Hematopoietic multipotent progenitor cell treated with erythropoietin and hydrocortisone succinate and interleukin-3 and kit ligand, for 8 days (in vitro differentiated cells): ENCODE measurements around the gene LOC101059915.
"Not testable (repeated sequence)": the region's sequence is repeated elsewhere in the genome, so short reads cannot be mapped to it uniquely, and the experiment has no call there.

Source experiments
- DNase-seq: peaks from one replicate; pipeline ENCODE4 v3.0.0-alpha.2; 2015

The LOC101059915 gene

GRCh38 chrX:71676068-71676795 lies 8.9 kb downstream of the LOC101059915 start:
- not testable (repeated sequence) for DNase-seq

GRCh38 chrX:71677195-71677594 lies 9.8 kb downstream of the LOC101059915 start:
- DNase-seq = not testable (repeated sequence)

- DNase-seq = no peak
These were observed 12.3 kb downstream of the LOC101059915 start for GRCh38 chrX:71679575-71680207.

GRCh38 chrX:71696641-71697465 lies 29.5 kb downstream of the LOC101059915 start:
- DNase-seq = not testable (repeated sequence)

- DNase-seq = not testable (repeated sequence)
These were observed 30.3 kb downstream of the LOC101059915 start for GRCh38 chrX:71697466-71698298.

- not testable (repeated sequence) for DNase-seq
These were observed 31.1 kb downstream of the LOC101059915 start for GRCh38 chrX:71698299-71699022.

GRCh38 chrX:71699023-71699344 lies 31.6 kb downstream of the LOC101059915 start:
- not testable (repeated sequence) for DNase-seq

- not testable (repeated sequence) for DNase-seq
These were observed 35.5 kb downstream of the LOC101059915 start for GRCh38 chrX:71702853-71703252.

- DNase-seq = not testable (repeated sequence)
These were observed 46.7 kb downstream of the LOC101059915 start for GRCh38 chrX:71714064-71714463.

GRCh38 chrX:71715551-71715950 lies 48.2 kb downstream of the LOC101059915 start:
- DNase-seq = not testable (repeated sequence)

- DNase-seq = not testable (repeated sequence)
These were observed 49.0 kb downstream of the LOC101059915 start for GRCh38 chrX:71716323-71716722.

- not testable (repeated sequence) for DNase-seq
These were observed 50.8 kb downstream of the LOC101059915 start, which contains the start of gene CXorf49 for GRCh38 chrX:71718185-71718584. CXorf49 (minus strand) TSS chrX:71718285; CDS start chrX:71718151, 134 bp downstream.

GRCh38 chrX:71719195-71719594 lies 51.8 kb downstream of the LOC101059915 start:
- DNase-seq = not testable (repeated sequence)

GRCh38 chrX:71720289-71720886 lies 53.0 kb downstream of the LOC101059915 start:
- DNase-seq = not testable (repeated sequence)
